NCI-H1092 treated with DMSO at 0.1 percent for 48 hours (cell line): ENCODE results near the gene LIPT2.

Experiments
- DNase-seq: peaks from one replicate; lab custom pipeline; 2025; lab: John Stamatoyannopoulos, UW

LIPT2 gene

DNA sequence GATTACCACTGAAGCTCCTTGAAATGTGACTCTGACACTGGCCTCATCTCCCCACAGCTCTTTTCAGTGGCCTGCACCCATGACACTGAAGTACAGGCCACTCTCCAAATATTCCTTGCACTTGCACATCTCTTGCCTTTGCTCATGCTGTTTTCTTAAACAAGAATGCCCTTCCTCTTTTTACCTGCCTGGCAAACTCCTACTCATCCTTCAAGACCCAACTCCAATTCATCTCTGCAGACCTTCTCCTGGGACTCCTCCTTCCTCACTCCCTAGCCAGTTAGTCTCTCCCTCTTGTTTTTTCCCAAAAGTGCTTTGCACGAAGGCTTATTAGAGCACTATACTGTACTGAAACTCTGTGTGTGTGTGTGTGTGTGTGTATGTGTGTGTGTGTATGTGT, 28.8 kb downstream of the LIPT2 start:
- no peak for DNase-seq

DNA sequence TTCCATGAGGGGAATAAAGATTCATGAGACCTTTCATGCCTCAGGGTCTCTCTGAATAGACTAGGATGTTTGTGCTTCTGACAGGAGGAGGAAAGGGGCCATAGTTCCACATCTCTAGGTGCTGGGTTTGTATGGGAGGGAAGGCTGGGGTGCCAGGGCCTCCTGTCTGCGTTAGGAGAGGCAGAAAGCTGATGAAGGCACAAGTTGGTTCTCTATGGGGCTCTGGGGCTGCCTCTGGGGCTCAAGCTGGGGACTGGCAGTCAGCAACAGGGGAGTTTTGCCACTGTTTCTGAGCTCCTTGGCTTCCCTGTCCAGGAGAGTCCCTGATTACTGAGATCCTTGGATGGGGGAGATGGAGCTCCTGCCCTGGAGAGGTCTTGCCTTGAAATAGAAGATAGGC, 30.3 kb downstream of the LIPT2 start:
- no peak for DNase-seq

DNA sequence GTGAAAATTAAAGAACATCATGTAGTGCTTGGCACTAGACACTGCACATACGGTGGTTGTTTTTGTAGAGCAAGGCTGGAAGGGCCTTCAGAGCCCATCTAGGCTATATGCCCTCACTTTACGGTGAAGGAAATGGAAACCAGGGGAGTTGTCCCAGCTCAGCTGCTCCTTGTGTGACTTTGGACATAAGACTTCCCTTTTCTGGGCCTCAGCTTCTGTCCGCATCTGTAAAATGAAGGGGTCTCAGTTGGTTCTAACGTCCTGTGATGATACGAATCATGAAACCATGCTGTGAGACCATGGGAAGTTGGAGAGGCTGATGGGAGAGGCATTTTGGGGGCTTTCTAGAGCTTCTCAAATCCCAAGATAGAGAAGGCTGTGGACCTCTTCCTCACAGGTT, 30.9 kb downstream of the LIPT2 start:
- DNase-seq: no peak

DNA sequence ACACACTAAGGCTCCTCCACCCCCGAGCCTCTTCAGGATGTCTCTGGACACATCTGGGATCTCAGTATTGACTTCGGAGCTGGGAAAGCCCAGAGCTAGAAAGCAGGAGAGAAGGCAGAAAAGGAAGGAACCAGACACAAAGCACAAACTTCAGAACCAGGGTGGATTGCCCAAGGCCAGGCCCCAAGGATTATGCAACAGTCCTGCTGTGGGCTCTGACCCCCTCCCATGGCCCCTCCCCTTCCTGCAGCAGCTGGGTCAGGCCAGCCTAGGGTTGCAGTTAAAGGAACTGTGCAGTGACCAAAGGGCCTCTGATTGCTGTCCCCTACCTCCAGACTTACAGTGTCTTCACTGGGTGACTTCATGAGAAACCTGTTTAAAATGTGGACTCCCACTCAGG, 31.5 kb downstream of the LIPT2 start:
- no peak for DNase-seq

DNA sequence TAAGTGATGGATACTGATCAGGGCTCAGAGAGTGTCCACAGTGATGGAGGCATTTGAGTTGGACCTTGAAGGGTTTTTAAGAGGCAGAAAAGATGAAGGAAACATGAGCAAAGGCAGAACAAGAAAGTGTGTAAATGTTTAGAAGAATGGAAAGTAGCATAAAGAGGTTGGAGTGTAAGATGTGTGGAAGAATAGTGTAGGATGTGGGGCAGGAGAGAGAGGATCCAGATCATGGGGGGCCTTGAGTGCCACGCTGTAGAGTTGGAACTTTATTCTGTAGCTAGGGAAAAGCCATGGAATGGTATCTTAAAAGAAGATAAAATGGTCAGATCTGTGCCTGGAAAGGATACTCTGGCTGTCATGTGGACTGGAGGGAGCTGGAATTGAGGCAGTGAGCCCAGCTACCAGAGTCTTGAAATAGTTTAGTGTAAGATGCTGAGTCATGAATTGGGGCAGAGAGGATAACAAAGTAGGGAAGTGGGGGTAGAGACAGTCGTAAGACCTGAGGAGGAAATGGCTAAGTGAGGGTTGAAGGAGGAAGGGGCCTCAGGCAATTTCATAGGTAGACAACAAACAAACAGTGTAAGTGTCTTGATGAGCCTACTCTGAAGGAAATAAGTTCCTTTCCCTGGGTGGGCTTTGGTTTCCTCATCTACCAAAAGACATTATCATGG, 32.9 kb downstream of the LIPT2 start:
- no peak for DNase-seq

DNA sequence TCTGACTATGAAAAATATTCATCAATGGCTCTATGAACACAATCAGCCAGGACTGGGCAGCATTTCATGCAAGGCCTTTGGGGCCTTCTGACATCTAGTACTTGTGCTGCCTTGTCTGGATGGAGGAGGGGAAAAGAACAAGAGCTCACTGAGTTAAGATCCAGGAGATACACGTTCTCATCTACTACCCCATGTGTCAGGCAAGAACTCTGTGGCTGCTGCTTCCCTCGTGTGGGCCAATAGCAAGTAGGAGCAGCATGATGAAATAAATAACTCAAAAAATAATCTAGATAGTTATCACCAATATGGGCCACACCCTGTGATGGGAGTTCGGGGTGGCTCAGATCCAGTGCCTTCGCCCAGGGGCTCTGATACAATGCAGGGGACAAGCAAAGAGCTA, 33.5 kb downstream of the LIPT2 start:
- no peak for DNase-seq

DNA sequence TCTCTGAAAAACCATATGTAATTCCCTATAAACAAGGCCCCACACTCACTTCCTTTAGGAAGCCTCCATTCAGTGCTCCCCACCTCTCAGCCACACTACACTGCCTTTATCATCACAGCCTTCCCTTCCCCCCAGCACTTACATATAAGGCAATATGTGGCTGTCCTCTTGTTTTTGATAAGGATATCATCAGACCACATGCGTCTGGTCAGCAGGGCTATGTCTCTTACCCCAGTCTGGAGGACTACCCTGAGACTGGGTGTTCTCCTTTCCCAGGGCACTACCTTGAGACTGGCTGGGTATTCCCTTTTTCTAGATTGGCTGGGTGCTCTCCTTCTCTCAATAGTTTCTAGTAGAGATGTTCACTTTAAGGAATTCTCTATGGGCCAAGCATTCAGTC, 33.9 kb downstream of the LIPT2 start:
- DNase-seq: no peak

DNA sequence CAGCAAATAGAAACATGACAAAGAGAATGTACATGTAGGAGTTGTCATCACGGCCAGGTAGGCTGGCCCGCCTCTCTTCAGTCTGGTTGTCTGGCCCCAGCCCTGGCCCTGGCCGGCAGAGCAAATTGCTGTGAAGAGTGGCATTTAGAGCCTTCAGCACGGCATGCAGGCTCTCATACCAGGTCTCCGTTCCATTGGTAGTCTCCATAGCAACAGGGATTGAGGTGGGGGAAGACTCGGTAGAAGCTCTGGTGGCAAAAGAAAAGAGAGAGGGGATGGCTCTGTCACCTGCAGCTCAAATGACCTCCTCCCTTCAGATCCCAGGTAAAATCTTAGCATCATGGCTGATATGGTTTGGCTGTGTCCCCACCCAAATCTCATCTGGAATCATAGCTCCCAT, 36.2 kb downstream of the LIPT2 start:
- no peak for DNase-seq

DNA sequence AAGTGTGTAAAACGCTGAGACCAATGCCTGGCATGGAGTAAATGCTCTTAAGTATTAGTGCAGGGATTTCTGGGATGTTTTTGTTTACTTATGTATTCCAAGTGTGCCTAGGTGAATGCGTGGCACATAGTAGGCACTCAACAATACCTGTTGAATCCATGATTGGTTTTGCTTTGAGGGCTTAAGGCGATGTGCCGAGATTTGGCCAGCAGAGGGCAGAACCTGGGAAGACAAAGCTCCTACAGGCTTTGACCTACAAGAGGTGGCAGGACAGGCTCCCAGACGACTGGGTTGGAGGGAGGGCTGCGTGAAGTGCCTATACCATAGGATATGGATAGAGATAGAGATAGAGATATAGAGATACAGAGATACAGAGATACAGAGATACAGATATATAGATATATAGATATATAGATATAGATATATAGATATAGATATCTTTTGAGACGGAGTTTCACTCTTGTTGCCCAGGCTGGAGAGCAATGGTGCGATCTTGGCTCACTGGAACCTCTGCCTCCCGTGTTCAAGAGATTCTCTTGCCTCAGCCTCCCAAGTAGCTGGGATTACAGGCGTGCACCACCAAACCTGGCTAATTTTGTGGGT, 40.0 kb downstream of the LIPT2 start:
- peak; percentile 73 for DNase-seq

DNA sequence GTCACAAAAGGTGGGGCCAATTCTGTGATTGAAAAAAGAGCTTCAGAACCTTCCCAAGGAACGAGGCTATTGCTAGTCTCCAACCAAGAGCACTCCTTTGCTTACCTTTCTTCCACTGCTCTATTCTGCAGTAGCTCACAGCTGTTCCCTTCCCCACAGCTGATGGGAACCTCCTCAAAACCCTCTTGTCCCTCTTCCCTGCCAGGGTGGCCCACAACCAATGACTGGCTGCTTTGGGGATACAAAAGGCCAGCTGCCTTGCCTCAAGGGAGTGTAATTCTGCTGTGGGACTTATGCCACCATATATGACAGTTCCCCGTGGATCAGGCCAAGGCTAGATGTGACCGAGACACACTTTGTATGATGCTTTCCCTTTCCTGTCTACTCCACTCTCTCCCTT, 41.2 kb downstream of the LIPT2 start:
- DNase-seq: no peak

DNA sequence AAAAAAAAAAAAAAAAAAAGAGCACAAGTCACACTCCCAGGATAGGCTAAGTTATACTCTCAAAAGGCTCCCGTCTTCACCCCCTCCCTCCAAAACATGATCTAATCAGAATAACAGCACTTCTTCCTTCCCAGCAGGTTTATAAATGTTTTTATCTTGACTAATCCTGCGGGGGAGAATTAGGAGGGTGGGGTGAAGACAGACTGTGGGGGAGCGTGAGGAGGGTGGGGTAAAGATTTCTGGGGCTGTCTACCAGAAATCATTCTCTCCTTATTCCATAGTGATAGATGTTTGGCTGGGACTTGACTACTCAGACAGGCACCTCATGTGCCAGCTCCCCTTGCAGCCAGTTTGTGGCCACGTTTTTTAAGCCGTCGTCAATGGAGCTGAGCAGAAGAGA, 43.2 kb downstream of the LIPT2 start:
- no peak for DNase-seq

DNA sequence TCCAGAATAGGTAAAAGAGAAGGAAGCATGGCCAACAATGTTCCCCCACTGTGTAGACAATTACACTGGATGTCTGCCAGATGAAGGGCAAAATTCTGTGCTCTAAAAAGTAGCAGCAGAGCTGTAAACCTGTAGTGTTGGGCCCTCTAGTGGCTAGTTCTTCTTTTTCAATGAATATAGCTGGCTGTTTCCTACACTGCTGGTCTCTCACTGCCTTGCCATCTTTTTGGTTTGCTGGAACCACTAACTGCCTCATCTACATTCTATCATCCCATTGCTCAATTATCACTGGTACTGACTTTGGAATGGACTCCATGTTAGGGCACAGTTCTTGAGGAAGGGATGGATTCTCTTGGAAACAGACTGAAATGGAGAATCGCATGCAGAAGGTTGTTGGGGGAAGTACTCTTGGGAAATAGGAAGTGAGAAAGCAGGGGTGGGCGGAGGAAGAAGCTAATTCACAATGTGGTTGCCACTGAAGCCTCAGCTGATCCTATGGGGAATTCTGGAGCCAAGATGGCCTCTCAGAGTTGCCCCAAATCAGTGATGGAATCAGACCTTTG, 44.1 kb downstream of the LIPT2 start:
- DNase-seq: peak; percentile 88

DNA sequence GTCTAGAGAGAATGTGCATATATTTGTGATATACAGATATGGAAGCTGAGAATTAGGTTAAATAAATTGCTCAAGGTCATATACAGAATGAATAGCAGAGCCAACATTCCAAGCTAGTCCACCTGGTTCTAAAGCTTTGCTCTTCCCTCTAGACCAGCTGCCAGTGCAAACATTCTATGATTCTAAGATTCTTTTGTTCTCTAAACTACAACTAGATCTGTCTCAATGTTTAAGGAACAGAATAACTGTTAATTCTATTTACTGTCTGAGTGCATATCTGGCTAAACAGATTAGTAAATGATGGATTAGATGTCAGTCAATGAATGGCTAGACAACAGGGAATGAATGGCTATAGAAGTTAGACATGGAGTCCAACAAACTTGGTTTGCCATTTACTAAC, 45.8 kb downstream of the LIPT2 start:
- DNase-seq: no peak

DNA sequence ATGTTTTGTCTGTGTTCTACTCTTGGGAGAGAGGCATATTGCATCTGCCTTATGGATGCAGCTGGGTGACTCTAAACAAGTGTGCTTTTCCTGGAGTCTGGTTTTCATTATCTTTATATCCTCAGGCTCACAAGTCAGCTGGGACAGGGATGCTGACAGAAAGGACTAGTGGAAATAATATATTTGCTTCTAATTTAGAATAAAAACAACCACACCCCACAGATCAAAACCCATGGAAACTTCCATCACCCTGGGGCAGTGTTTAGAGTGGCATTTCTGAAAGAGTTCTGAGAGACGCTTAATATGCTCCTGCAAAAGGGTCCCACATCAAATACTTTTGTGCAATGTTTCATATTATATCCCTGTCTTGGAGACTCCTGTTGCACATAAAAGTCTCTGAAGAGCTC, 47.0 kb downstream of the LIPT2 start:
- DNase-seq: no peak

DNA sequence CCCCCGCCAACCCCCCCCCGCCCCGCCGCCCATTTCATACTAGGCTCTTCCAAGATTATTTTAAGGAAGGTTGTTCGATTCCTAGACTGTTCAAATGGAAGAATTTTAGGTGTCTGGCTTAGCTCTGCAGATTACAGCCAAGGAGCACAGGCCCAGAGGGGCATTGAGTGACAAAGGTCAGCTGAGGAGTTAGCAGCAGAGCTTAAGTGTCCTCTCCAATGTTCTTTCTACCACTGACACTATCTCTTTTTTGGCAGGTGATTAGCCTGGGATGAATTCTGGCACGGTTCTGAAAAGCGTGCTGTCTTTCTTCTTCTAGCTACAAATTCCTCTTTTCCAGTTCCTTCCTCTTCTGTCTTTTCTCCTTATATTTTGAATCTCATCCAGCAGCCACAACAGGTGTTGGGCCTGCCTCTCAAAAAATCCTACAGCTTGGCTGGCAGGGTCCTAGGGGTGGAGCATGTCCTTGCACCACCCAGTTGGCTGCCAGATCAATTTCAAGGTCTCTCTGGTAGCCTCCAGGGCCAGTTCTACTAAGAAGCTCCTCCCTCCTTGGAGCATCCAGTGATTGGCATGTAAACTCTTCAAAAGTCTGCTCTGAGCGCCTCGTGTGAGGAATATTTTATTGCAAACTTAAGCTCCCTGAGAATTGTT, 49.2 kb downstream of the LIPT2 start:
- DNase-seq: peak; percentile 47

DNA sequence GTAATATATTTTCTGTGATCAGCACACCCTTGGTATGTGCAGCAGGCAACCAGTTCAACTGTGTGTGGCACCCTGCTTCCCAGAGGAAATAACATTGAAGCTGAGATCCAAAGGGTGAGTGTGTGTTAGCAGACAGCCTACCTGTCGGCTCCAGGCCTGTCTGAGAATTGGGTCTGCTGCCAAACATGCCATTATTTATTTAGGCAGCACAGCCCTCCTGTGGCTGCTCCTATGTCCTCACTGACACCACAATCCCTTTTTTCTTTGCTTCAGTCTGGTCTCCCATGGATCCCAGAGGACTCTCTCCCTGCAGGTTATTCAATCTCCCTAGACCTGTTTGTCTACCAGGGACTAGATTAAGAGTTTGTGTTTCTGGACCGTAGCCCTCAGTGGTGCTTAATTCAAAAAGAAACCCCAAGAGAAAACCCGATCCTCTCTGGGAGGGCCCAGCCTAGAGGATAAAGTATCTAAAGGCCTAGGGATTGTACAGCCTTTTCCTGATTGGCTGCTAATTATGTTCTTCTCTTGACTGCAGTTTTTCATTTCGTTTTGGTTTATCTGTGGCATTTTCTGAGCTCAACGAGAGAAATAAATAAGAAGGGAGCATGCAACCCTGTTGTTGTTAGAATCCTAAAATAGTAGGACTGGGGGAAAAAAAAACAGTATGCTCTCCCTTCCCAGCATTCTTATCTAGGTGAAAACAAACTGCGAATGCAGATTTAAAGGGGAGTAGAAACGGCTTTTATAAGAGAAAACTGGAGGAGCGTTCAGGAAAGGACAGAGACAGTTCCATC, 50.3 kb downstream of the LIPT2 start:
- peak; percentile 96 for DNase-seq

DNA sequence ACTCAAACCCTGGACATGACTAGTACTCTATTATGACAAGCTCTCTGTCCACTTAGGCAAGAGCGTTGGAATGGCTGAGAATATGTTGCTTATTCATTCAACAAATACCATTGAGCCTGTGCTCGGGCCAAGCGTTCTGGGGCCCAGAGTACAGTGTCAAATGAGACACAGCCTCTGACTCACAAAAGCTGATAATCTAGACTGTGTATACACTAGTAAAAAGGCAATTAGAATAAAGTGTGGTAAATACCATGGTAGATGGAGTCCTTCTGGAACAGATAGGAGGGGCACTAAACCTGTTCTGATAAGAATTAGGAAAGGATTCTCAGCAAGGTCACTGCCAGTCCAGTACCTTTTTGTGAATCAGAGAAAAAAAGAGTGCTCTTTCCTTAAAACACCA, 50.9 kb downstream of the LIPT2 start:
- no peak for DNase-seq
